HK-2 (cell line): ENCODE measurements around the gene S1PR2.
"Not testable (repeated sequence)": the region's sequence is repeated elsewhere in the genome, so short reads cannot be mapped to it uniquely, and the experiment has no call there.

Experiments
- DNase-seq: peaks from one replicate; pipeline ENCODE4 v3.0.0-alpha.2; 2018; ENCODE audit not compliant: unreplicated experiment

Gene S1PR2

DNA sequence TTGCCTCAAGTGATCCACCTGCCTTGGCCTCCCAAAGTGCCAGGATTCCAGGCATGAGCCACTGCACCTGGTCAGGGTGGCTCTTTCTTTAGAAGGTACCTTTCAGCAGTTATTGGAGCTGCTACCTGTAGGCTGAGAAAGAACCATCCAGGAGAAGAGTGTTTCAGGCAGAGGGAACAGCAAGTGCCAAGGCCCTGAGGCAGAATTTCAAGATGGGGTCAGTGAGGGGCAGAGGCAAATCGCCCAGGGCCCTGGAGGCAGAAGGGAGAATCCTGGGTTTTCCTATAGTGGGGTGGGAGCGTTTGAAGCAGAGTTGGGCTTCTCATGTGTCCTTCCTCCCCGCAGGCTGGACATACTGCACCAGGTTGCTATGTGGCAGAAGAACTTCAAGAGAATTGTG lies 23.1 kb upstream of the S1PR2 start:
- no peak for DNase-seq

DNA sequence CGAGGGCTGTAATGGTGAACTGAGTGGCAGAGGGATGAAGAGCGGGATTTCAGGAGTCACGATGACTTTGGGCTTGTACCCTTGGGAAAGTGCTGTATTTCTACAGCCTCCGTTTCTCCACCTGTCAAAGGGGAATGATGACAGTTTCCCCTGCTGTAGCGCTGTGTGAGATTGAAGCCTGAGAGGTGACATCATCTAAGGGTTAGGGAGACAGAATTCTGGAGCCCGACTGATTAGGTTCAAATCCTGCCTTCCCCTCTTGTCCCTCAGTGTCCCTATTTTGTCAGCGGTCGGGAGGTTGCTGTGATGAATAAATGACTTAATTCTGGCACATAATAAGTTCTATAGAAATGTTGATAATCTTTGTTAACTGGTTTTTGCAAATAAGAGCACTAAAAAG lies 21.6 kb upstream of the S1PR2 start:
- no peak for DNase-seq

DNA sequence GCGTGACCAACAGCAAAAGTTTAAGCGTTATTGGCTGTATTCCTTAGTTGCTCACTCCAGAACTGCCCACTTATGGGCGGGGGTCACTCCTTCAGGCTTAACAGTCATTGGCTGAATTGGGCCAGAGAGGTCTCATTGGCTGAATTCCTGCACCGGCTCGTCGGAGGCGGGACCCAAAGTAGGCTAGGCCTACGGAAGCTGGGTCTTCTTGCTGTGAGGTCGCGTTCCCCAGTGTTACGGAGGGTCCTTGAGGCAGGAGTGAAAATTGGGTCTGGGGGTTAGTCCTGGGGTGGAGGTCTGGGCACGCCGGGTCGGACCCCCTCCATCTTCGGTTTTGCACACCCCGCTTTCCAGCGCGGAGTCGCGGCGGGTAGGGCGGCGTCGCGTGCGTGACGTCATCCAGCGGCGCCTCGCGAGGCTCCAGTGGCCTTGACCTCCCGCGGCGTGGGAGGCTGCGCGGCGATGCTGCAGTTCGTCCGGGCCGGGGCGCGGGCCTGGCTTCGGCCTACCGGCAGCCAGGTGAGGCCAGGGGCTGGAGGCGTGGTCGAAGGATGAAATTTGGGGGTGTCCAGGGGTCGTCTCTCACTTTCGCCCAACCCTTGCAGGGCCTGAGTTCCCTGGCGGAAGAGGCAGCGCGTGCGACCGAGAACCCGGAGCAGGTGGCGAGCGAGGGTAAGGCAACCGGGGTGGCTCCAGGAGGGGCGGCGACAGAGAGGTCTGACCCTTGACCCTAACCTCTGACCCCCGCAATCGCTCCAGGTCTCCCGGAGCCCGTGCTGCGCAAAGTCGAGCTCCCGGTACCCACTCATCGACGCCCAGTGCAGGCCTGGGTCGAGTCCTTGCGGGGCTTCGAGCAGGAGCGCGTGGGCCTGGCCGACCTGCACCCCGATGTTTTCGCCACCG lies 20.9 kb upstream of the S1PR2 start, which contains the start of gene MRPL4:
Gene MRPL4 (plus strand): TSS at position 423 of the 903 bp plus-strand sequence. CDS start 40 bp downstream, at position 463.
- peak; percentile 93 for DNase-seq

DNA sequence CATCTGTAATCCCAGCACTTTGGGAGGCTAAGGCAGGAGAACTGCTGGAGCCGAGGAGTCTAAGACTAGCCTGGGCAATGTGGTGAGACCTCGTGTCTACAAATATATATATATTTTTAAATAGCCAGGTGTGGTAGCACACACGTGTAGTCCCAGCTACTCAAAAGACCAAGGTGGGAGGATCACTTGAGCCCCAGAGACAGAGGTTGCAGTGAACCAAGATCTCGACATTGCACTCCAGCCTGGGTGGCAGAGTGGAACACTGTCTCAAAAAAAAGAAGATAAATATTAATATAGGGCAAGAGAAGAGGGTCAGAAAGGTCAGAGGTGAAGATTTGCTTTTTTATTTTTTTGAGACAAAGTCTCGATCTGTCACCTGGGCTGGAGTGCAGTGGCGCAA lies 15.4 kb upstream of the S1PR2 start:
- DNase-seq, result no peak

DNA sequence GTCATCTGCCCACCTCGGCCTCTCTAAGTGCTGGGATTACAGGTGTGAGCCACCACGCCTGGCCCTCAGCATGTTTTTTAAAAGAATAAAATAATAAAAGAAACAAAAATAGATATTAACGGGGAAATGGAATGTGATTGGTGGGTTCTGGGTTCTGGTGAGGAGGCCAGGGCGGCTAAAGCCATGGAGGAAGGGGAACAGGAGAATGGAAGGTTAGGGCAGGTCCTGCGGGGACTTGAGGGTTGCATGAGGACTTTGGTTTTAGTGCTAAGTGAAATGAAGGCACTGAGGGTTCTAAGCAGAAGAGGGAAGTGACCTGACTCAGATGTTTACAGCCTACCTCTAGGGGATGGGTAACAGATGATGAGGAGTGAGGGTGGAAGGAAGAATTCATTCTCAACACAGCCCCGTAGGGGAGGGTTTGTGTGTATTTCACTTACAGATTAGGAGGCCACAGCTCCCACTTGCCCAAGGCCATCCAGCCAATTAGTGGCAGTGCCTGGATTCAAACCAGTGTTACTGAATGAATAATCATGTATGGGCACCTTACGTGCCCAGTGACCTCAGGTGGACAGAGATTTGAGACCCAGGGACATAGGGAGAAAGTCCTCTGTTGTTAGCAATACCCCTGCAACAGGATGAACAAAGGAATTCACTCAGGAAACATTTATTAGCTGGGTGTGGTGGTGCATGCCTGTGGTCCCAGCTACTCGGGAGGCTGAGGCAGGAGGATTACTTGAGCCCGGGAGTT lies 14.2 kb upstream of the S1PR2 start:
- DNase-seq, result no peak

DNA sequence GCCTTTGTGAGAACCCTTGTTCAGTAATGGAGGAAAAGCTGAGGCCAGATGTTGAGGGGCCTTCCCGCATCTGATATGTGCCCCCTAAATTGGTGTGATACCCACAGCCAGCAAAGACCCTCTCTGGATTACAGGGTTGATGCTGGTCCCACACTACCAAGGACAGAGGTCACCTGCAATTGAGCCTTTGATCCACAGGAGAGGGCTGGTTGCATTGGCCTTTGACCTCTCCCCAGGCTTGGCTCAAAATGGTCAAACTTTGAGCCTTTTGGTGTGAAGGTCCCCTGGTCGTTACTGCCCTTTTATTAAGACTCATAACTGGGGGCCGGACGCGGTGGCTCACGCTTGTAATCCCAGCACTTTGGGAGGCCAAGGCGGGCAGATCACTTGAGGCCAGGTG lies 12.5 kb upstream of the S1PR2 start:
- no peak for DNase-seq

DNA sequence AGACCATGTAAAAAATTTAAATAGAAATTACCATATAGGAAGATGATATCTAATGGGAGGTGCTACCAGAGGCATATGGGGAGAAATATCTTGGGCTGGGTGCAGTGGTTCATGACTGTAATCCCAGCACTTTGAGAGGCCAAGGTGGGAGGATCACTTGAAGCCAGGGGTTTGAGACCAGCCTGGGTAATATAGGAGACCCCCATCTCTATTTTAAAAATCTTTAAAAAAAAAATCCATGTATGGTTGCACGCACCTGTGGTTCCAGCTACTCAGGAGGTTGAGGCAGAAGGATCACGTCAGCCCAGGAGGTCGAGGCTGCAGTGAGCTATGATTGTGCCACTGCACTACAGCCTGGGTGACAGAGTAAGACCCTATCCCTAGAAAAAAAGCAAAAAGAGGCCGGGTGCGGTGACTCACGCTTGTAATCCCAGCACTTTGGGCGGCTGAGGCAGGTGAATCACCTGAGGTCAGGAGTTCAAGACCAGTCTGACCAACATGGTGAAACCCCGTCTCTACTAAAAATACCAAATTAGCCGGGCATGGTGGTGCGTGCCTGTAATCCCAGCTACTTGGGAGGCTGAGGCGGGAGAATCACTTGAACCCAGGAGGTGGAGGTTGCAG lies 10.8 kb upstream of the S1PR2 start:
- DNase-seq, result not testable (repeated sequence)

DNA sequence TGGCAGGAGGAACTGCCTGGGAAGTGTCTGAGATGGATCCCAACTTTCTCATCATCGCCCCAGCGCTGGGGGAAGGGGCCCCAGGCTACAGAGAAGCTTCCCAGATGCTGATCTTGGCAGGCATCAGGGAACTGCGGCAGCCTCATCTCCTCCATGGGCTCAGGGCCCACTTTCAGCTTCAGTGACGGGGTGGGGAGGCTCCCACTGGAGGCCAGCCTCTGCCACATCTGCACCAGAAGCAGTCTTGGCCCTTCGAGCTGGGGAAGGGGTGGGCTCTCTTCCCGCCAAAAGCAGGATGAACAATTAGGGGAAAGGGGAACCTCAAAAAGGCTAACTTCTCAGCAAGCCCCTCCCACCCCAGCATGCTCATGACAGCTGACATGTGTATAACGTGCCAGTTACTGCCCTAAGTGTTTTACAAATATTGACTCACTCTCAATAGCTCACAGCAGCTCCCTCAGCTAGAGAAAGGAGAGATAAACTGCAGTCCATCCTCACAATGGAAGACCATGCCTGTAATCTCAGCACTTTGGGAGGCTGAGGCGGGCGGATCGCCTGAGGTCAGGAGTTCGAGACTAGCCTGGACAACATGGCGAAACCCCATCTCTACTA lies 7.1 kb upstream of the S1PR2 start:
- DNase-seq, result no peak

DNA sequence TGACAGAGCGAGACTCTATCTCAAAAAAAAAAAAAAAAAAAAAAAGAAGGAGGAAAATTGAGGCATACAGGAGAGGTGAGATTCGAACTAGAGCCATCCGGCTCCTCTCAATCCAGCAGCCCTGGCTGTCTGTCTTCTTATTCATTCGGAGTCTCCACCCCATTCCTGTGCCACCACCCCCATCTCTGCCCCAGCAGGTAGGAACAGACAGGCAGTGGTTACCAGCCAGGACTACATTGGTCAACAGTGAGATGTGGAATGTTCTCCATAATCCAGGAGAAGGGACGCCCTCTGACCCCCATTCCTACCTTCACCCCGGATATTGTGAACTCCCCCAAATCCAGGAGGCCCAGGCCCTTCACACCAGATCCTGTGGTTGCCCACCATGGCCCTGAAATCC lies 6.6 kb upstream of the S1PR2 start:
- no peak for DNase-seq

DNA sequence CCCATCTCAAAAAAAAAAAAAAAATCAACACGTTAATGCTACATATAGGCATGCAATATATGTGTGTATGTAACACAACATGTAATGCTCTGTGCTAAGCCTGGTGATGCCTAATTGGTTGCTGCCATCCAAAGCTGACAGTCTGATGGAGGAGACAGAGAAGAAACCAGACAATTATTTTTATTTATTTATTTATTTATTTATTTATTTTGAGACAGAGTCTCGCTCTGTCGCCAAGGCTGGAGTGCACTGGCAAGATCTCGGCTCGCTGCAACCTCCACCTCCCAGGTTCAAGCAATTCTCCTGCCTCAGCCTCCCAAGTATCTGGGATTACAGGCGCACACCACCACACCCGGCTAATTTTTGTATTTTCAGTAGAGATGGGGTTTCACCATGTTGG lies 4.3 kb upstream of the S1PR2 start:
- not testable (repeated sequence) for DNase-seq

DNA sequence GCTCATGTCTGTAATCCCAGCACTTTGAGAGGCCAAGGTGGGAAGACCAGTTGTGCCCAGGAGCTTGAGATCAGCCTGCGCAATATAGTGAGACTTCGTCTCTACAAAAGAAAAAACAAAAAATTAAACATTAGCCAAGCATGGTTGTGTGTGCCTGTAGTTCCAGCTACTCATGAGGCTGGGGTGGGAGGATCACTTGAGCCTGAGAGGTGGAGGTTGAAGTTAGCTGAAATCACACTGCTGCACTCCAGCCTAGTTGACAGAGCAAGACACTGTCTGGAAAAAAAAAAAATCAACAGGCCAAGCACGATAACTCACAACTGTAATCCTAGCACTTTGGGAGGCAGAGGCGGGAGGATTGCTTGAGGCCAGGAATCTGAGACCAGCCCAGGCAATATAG lies 3.9 kb upstream of the S1PR2 start:
- no peak for DNase-seq

DNA sequence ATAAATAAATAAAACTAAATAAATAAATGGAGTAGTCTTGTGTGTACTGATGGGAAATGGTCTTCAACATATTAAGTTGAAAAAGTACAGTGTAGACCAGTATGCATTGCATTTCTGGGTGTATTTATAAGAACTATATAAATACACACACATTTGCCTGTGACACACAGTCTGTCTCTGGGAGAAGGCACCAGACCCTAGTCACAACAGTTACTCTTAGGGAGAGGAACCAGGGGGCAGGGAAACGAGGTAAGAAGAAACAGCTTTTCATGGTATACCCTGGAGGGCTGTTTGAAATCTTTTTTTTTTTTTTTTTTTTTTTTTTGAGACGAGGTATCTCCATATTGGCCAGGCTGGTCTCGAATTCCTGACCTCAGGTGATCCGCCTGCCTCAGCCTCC lies 2.8 kb upstream of the S1PR2 start:
- no peak for DNase-seq

DNA sequence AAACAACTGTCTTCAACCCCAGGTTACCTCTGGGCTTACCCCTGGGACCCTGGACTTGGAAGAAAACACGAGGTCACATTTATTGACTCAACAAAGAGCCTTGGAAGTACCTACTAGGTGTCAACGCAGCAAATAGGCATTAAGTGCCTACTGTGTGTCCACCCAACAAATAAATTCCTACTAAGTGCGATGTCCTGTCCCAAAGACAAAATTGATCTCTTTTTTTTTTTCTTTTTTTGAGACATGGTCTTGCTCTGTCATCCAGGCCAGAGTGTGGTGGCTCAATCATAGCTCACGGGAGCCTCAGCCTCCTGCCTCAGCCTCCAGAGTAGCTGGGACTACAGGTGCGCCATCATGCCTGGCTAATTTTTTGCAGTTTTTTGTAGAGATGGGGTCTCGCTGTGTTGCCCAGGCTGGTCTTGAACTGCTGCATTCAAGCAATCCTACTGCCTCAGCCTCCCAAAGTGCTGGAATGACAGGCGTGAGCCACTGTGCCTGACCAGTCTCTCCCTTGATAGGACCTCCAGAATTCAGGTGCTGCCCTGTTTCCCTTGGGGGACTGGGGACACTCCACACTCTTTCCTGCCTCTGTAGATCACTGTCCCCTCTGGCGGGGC lies 589 bp upstream of the S1PR2 start:
- DNase-seq, result no peak

DNA sequence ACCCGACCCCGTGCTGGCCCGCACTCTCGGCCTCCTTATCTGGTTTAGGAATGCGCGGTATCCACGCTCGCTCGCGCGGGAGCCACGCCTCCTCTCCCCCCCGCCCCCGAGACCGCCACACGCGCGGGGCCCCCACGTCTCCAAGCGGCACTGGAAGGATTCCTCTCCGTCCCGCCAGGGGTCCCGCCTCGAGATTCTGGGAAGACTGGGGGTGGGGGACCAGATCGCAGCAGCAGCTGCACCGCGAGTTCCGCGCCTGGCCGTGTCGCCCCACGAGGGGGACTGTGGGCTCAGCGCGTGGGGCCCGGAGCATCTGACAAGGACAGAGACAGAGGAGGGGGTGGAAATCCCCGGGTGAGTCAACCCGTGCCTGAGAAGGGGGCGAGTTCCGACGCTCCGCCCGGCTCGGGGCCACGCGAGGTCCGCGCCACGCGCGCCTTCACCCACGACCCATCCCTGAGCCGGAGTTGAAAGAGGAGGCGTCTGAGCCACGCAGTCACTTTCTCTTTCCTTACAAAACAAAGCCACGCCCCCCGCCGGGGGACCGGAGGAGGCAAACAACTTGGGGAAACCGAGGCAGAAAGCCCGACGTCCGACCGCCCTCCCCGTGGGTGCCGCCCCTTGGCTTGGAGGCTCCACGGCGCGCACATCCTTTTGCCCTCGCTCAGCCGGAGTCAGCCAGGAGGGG lies 814 bp downstream of the S1PR2 start:
- no peak for DNase-seq

DNA sequence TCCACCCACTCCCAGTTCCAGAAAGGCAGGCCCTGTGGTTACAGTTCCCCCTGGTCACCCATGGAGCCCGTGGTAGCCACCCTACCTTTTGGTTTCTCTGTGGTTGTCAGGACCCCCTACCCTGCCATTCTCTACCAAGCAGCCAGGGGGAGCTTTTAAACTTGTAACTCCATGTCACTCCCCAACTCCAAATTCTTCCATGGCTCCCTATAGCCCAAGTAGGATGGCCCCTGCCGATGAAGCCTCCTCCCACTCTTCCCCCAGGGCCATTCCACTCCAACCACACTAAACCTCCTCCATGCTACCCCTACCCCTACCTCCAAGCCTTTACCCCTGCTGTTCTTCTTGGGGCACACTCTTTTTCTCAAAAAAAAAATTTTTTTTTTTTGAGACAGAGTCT lies 2.2 kb downstream of the S1PR2 start:
- no peak for DNase-seq

DNA sequence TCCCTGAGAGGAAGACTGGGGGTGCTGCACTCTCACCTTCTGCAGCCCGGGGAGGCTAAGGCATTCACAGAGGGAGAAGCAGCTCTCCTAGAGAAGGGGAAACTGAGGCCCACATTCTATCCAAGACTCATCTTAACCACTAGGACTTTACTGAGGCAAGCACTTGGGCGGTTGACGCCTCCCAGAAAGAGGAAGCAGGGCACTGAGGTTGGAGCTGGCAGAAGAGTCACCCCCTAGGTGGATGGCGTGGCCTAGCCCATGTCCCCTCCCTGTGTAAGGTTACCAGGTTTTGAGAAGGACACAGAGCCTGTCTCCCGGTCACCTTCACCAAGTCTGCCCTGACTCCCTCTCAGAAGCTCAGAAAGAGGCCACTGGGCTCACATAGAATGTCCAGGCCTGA lies 2.7 kb downstream of the S1PR2 start:
- DNase-seq, result no peak

DNA sequence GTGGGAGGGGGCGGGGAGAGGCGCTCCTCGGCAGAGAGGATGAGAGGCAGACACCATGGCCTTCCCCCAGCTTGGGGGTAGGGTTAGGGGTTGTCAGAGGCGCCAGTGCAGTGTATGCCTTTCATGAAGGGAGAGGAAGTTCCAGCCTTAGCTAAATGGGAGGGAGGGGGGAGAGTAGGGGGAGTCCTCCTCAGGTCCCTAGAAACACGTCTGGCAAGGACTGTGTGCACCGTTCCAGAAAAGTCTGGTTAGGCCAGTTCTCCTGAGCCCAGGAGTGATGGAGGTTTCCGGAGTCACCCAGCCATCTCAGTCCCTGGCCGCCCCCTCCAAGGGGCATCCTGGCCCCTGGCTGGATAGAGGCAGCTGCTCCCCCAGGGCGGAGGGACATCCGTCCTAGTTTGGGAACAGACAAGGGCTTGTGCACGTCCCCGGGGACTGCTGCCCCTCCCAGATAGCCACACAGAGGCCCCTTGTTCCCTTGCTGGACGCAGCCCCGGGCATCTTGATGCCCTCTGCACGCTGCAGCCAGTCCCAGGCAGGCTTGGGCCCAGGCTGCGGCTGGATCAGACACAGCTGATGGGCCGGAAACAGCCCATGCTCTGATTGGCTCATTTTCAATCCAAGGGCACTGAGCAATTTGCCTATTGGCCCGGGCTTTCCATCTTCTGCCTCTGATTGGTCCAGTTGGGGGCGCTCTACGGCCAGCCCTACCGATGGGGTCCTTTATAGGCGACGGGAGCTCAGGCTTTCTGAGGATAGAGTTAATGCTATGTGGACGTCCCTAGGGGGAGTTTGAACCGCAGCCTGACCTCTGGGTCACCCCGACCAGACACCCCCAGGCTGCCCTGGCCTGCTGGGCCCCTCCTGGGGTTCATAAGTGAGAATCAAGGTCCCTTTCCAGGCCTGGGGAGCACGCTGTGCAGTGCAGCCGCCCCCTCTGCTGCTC lies 3.8 kb downstream of the S1PR2 start:
- DNase-seq, result no peak

DNA sequence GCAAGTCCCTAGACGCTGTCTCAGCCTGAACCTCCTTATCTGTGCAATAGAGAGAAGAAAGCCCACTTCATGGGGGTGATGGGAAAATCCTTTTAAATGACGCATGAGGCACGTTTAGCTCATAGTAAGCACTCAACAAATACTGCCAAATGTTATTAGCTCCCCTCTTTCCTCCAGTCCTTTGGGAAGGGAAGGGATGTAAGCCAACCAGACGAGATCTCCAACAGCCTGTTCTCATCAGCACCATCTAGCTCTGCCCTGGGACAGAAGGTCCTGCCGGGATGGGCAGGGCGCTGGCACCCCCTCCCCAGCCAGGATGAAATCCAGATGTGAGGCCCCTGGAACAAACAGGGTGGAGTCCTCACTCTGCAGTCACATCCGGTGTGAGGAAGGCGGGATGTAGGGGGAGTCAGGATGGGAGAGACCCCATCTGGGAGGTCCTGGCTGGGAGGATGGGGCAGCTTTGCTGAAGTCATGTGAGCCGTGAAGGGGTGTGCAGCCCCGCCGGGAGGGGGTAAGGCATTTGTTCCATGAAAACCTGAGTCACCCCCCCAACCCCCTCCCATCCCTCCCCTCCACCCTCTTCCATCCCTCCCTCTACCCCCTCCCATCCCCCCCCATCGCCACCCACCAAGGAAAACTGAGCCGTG lies 4.6 kb downstream of the S1PR2 start:
- DNase-seq, result no peak

DNA sequence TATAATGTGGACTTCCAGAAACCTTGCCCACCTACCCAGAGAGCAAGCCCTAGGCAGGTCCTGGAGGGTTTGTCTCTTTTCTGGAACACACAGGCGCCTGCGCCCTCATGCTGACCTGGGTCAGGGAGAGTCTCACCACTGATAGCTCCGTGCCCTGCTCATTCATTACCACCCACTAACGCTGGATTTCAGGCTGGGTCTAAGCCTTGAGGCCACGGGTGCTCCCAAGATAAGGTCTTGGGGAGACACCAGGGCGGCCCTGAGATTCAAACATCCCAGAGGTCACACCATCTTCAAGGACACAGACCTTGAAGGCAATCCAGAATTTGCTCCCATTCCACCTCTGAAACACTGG lies 5.1 kb downstream of the S1PR2 start:
- DNase-seq, result no peak

DNA sequence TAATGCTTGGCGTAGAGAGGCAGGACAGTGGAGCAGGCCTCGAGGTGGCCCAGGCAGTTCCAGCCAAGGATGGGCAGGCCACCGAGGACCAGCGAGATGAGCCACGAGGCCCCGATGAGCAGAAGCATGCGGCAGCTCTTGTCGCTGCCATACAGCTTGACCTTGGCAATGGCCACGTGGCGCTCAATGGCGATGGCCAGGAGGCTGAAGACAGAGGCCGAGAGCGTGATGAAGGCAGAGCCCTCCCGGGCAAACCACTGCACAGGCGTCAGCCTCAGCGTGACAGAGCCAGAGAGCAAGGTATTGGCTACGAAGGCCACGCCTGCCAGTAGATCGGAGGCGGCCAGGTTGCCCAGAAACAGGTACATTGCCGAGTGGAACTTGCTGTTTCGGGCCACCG lies 6.8 kb downstream of the S1PR2 start:
- no peak for DNase-seq
